Measurements from ENCODE around the gene SUN1. TPM values are rescaled to one million over a fixed set of nuclear protein-coding genes. Genes with fewer than 3 reads are reported as not detected.

The SUN1 gene
- total and polyA plus RNA-seq, 2 of the 8 experiments (the other 6 are each of a cell fraction or from before 2014, with no cell fraction given) = 108 to 158 TPM

- no peak overlapping the region for H3K4ac ChIP-seq (replicated peaks; ENCODE audit: insufficient read length, low read depth, low read length)
- H2BK120ac ChIP-seq (replicated peaks; ENCODE audit: low read depth, low read length) = no peak overlapping the region
- CTCF ChIA-PET (ENCODE audit: partially characterized antibody) = interaction anchor here (0.6 to 6.3 kb wide), 23 partner anchors 8 to 389 kb away, joined by 3 to 36 read pairs (median 4); partner anchors contain the start of gene CYP2W1
- no peaks in the 10 kb centered on the region for H3K79me1 ChIP-seq (ENCODE audit: low read depth, low read length)
- 0 out of 2 replicates have a peak overlapping the region, but pooled peaks have one; percentile 53 for H2BK15ac ChIP-seq (ENCODE audit: low read length)
- H3K27me3 ChIP-seq (replicated peaks in 1 of 4; ENCODE audit: control insufficient read depth in 3 of 4, extremely low read depth in 1 of 4, insufficient read depth in 3 of 4, low read length in 3 of 4) = peaks cover 0 to 11% (median 9%) of the 10 kb centered on the region in 4 experiments; a peak in 4 of 7 replicates
- H4K8ac ChIP-seq (ENCODE audit: extremely low read depth, insufficient read depth, low read length) = peak overlapping the region; percentile 39; the same call in 1 of the 2 replicates
- H3K56ac ChIP-seq (replicated peaks; ENCODE audit: insufficient read length, low read depth, low read length) = no peak overlapping the region
- no peak overlapping the region for H4K91ac ChIP-seq (replicated peaks; ENCODE audit: insufficient read length, low read length)
- H2AK5ac ChIP-seq (ENCODE audit: low read depth, low read length) = no peak overlapping the region
- POLR2A ChIA-PET (ENCODE audit: partially characterized antibody) = interaction anchor here (0.9 to 1.2 kb wide), 2 partner anchors 35 to 73 kb away, joined by 3 read pairs; no protein-coding TSS in a partner anchor
- H3K4me1 ChIP-seq (replicated peaks in 1 of 4; ENCODE audit: control insufficient read depth in 3 of 4, insufficient read depth in 4 of 4, low read length in 3 of 4) = peaks cover 0 to 12% (median 2%) of the 10 kb centered on the region in 4 experiments; a peak in 3 of 7 replicates
- H3K18ac ChIP-seq (ENCODE audit: extremely low read depth, low read length) = no peak overlapping the region; the same call in 1 of the 2 replicates
- TF ChIP-seq RBBP5 (IDR thresholded peaks at IDR 0.05; ENCODE audit: borderline replicate concordance, low read depth, low read length) = no peak
- peak; percentile 70 for TF ChIP-seq TEAD4 (IDR thresholded peaks at IDR 0.05; ENCODE audit: low read depth, low read length)
- TF ChIP-seq USF2 (IDR thresholded peaks at IDR 0.05; ENCODE audit: low read length) = no peak
- TF ChIP-seq BACH1 (IDR thresholded peaks at IDR 0.05; ENCODE audit: low read length) = no peak
- 0 out of 4 replicates have a peak, but pooled peaks of 1 of the 2 experiments have one; percentile 6 for TF ChIP-seq HDAC2 (IDR thresholded peaks at IDR 0.05; ENCODE audit: borderline replicate concordance in 1 of 2, low read depth in 2 of 2, low read length in 2 of 2)
- peak; percentile 28 for TF ChIP-seq EZH2 (IDR thresholded peaks at IDR 0.05; ENCODE audit: low read depth, low read length, severe bottlenecking)
- TF ChIP-seq RAD21 (IDR thresholded peaks at IDR 0.05 in 1 of 2, conservative IDR thresholded peaks at IDR 0.05 in 1 of 2; ENCODE audit: low read depth in 2 of 2, low read length in 2 of 2) = no peak
- H4K5ac ChIP-seq (ENCODE audit: insufficient read length, low read depth, low read length) = no peak overlapping the region
- H3K23me2 ChIP-seq (ENCODE audit: low read depth, low read length) = no peaks in the 10 kb centered on the region; the same call in 1 of the 2 replicates
- H3K14ac ChIP-seq (ENCODE audit: insufficient read length) = no peak overlapping the region
- no peaks in the 10 kb centered on the region for H3K9me3 ChIP-seq (ENCODE audit: insufficient read depth in 2 of 2, low read depth in 1 of 2, low read length in 1 of 2)
- no peak overlapping the region for H3K27ac ChIP-seq (ENCODE audit: low read depth, low read length)
- H4K20me1 ChIP-seq (replicated peaks in 1 of 2; ENCODE audit: control insufficient read depth in 1 of 2, insufficient read depth in 2 of 2, low read length in 2 of 2) = peaks cover 0 to 3% of the 10 kb centered on the region in 2 experiments
- H3K79me2 ChIP-seq (ENCODE audit: control insufficient read depth in 1 of 2, insufficient read depth in 2 of 2, low read length in 2 of 2) = no peaks in the 10 kb centered on the region
- FAIRE-seq = no peak
- H2BK5ac ChIP-seq (ENCODE audit: low read depth, low read length) = no peak overlapping the region
- H3K4me2 ChIP-seq (ENCODE audit: insufficient read depth in 1 of 2, low read depth in 2 of 2, low read length in 2 of 2) = peak overlapping the region; percentile 4 to 57
- no peak overlapping the region for H3K9ac ChIP-seq (replicated peaks in 1 of 4; ENCODE audit: extremely low read depth in 1 of 4, low read depth in 3 of 4, low read length in 3 of 4)
- DNase-seq (ENCODE audit: low read depth in 1 of 2, low spot score in 2 of 2) = no peak
- 62% methylated on average over 51 of the region's 58 CpGs; no CpG with 5 or more reads in 1 of the 2 experiments for WGBS, 2 experiments (ENCODE audit: extremely low coverage in 1 of 2, insufficient coverage in 1 of 2, insufficient read length in 1 of 2, insufficient replicate concordance in 2 of 2, low coverage in 1 of 2, low lambda C conversion rate in 2 of 2, missing lambda C conversion rate in 1 of 2)
- no peak overlapping the region for H3K23ac ChIP-seq (ENCODE audit: insufficient read length)
- no peak overlapping the region for H2BK20ac ChIP-seq (ENCODE audit: low read length)
- H3K36me3 ChIP-seq (ENCODE audit: control insufficient read depth in 2 of 4, insufficient read depth in 4 of 4, low read length in 3 of 4) = no peaks in the 10 kb centered on the region
- H2BK12ac ChIP-seq (ENCODE audit: low read depth, low read length) = peak overlapping the region; percentile 71; the same call in 1 of the 2 replicates
- H2AFZ ChIP-seq (ENCODE audit: low read length) = no peak overlapping the region
- peak overlapping the region in 1 of 4 experiments; percentile 49; a peak in 3 of 8 replicates for H3K4me3 ChIP-seq (ENCODE audit: extremely low read depth in 1 of 4, insufficient read depth in 2 of 4, low read depth in 3 of 4, low read length in 4 of 4)
Observed at GRCh38 chr7:909358-910329, 77.4 kb downstream of the SUN1 start.
